HG03066 (cell line): ENCODE measurements around the gene GUCA1A.
"Not testable (repeated sequence)": the region's sequence is repeated elsewhere in the genome, so short reads cannot be mapped to it uniquely, and the experiment has no call there.

Experiments
- ATAC-seq: cut with Tn5 transposase; IDR thresholded peaks from one replicate; pipeline ENCODE4 v1.9.1; 2021; ENCODE audit warnings: low read depth; ENCODE audit not compliant: unreplicated experiment

Gene GUCA1A

GRCh38 chr6:42202131-42202915, 29.2 kb downstream of the GUCA1A start:
- ATAC-seq = not testable (repeated sequence)

GRCh38 chr6:42203183-42203582, 30.0 kb downstream of the GUCA1A start:
- no peak for ATAC-seq

GRCh38 chr6:42204768-42205282, 31.7 kb downstream of the GUCA1A start:
- no peak for ATAC-seq

GRCh38 chr6:42207559-42207958, 34.4 kb downstream of the GUCA1A start:
- ATAC-seq = not testable (repeated sequence)

- ATAC-seq = no peak
Observed at GRCh38 chr6:42210551-42210950, 37.4 kb downstream of the GUCA1A start.

- no peak for ATAC-seq
Observed at GRCh38 chr6:42211726-42212125, 38.6 kb downstream of the GUCA1A start.

- ATAC-seq = no peak
Observed at GRCh38 chr6:42212442-42212841, 39.3 kb downstream of the GUCA1A start.

GRCh38 chr6:42216495-42216894, 43.3 kb downstream of the GUCA1A start:
- not testable (repeated sequence) for ATAC-seq

- ATAC-seq = no peak
Observed at GRCh38 chr6:42217157-42217518, 44.0 kb downstream of the GUCA1A start.

GRCh38 chr6:42217519-42218367, 44.6 kb downstream of the GUCA1A start, which contains the start of gene MRPS10:
MRPS10 (minus strand) TSS chr6:42217861; CDS start chr6:42217849, 12 bp downstream.
- ATAC-seq = peak; percentile 96

- ATAC-seq = no peak
Observed at GRCh38 chr6:42220807-42221206, 47.6 kb downstream of the GUCA1A start.

GRCh38 chr6:42221546-42221945, 48.4 kb downstream of the GUCA1A start:
- ATAC-seq = no peak

GRCh38 chr6:42222448-42222847, 49.3 kb downstream of the GUCA1A start:
- no peak for ATAC-seq

GRCh38 chr6:42224222-42225028, 51.3 kb downstream of the GUCA1A start:
- ATAC-seq = peak; percentile 94

GRCh38 chr6:42225029-42225339, 51.8 kb downstream of the GUCA1A start:
- no peak for ATAC-seq

- ATAC-seq = no peak
Observed at GRCh38 chr6:42225419-42225818, 52.3 kb downstream of the GUCA1A start.

GRCh38 chr6:42226161-42226611, 53.0 kb downstream of the GUCA1A start:
- ATAC-seq = no peak

- ATAC-seq = no peak
Observed at GRCh38 chr6:42226645-42227143, 53.5 kb downstream of the GUCA1A start.

GRCh38 chr6:42227173-42227850, 54.1 kb downstream of the GUCA1A start:
- ATAC-seq = no peak

GRCh38 chr6:42228305-42228704, 55.1 kb downstream of the GUCA1A start:
- ATAC-seq = no peak
